D721Med (cell line): Measurements from ENCODE around the gene TET1.

ENCODE experiments used
- DNase-seq: peaks from one replicate; pipeline ENCODE4 v3.0.0; 2011; ENCODE audit warnings: low spot score; ENCODE audit not compliant: insufficient read length
- FAIRE-seq: peaks from 2 replicates; lab custom pipeline; 2011; peaks lifted over from hg19 to GRCh38; lab: Jason Lieb, UNC
- CTCF ChIP-seq: IDR thresholded peaks from 2 replicates; pipeline ENCODE4 v1.5.1; 2012; ENCODE audit warnings: mild to moderate bottlenecking, control low read depth; ENCODE audit not compliant: insufficient read depth; ENCODE audit errors: missing control alignments

Gene TET1

GRCh38 chr10:68586606-68587305 lies 26.6 kb downstream of the TET1 start:
- FAIRE-seq: no peak
- TF ChIP-seq CTCF: no peak
- no peak for DNase-seq

GRCh38 chr10:68594405-68594804 lies 34.3 kb downstream of the TET1 start:
- no peak for TF ChIP-seq CTCF
- no peak for DNase-seq
- FAIRE-seq: no peak

- FAIRE-seq (no peak), DNase-seq (no peak)
- TF ChIP-seq CTCF: no peak
Observed at GRCh38 chr10:68595513-68595912, 35.4 kb downstream of the TET1 start.

GRCh38 chr10:68597407-68597806 lies 37.3 kb downstream of the TET1 start:
- FAIRE-seq (no peak), DNase-seq (no peak)
- no peak for TF ChIP-seq CTCF

- FAIRE-seq: no peak
- DNase-seq: no peak
- TF ChIP-seq CTCF: no peak
Observed at GRCh38 chr10:68598978-68599770, 39.0 kb downstream of the TET1 start.

- FAIRE-seq: no peak
Observed at GRCh38 chr10:68599771-68600040, 39.6 kb downstream of the TET1 start.

More at GRCh38 chr10:68599771-68600040, 39.6 kb downstream of the TET1 start:
- no peak for DNase-seq
- no peak for TF ChIP-seq CTCF
